Adrenal gland (tissue), 12 donors: ENCODE measurements around the gene FBXL17. TPM values are rescaled to one million over a fixed set of nuclear protein-coding genes. Genes with fewer than 3 reads are reported as not detected.

ENCODE experiments used
- DNase-seq, 7 donors: peaks; one replicate each; pipeline ENCODE4 v3.0.0-alpha.2; 2019 to 2020
- H3K27ac ChIP-seq, 5 donors: fragments of 200-600 bp; sonication (generic) in 4 of 5; 1 replicate in 3 of 5; 2 replicates in 2 of 5; pipeline versions ENCODE4 v1.5.1 to v1.8.0; 2016 to 2020; ENCODE audit warnings: mild to moderate bottlenecking in 1 of 5
- H3K27me3 ChIP-seq: fragments of 200-600 bp; 2 replicates; pipeline ENCODE4 v1.8.0; 2021
- H3K36me3 ChIP-seq, 2 donors: fragments of 200-600 bp; replicated peaks in 1 of 2; 1 replicate in 1 of 2; 2 replicates in 1 of 2; pipeline versions ENCODE4 v1.5.1 to v1.8.0; 2018 to 2022
- H3K4me1 ChIP-seq, 2 donors: fragments of 200-600 bp; replicated peaks in 1 of 2; 1 replicate in 1 of 2; 2 replicates in 1 of 2; pipeline versions ENCODE4 v1.5.1 to v1.8.0; 2018 to 2021
- H3K4me3 ChIP-seq, 4 donors: fragments of 200-600 bp; sonication (generic) in 3 of 4; one replicate each; pipeline ENCODE4 v1.5.1; 2016 to 2018
- H3K9me3 ChIP-seq, 3 donors: fragments of 200-600 bp; sonication (generic) in 1 of 3; replicated peaks in 1 of 3; 1 replicate in 2 of 3; 2 replicates in 1 of 3; pipeline versions ENCODE4 v1.5.1 to v1.8.0; 2016 to 2021
- CTCF ChIP-seq, 6 experiments: fragments of 450-650 bp in 4 of 6; fragments of 200-600 bp in 2 of 6; sonication (generic) in 1 of 6; IDR thresholded peaks; 1 replicate in 5 of 6; 2 replicates in 1 of 6; pipeline versions ENCODE4 v1.5.1 to v1.8.0; 2016 to 2021; ENCODE audit warnings: antibody characterized with exemption in 6 of 6, mild to moderate bottlenecking in 2 of 6, moderate library complexity in 1 of 6
- POLR2A ChIP-seq, 2 donors: fragments of 450-650 bp; IDR thresholded peaks; one replicate each; pipeline ENCODE4 v1.6.1; 2017; ENCODE audit warnings: antibody characterized with exemption in 2 of 2, mild to moderate bottlenecking in 2 of 2, moderate library complexity in 1 of 2
- WGBS, 4 donors: extraction: QIAGEN DNeasy Blood & Tissue Kit in 2 of 4; methylation state at CpG; one replicate each; pipeline versions ENCODE4 v1.1.5 to v1.1.7; 2013 to 2017; 5-methylcytosine and 5-hydroxymethylcytosine counted together
- intact Hi-C, 2 donors: fragments of 100-400 bp; cut with DNase I; formaldehyde crosslinking; loops; one replicate each; pipeline versions ENCODE4 v1.14.1 to v1.15.0; 2022 to 2023
- polyA plus RNA-seq, 3 donors: library from polyadenylated mRNA; stranded (reverse); fragments of 200-250 nt in 2 of 3; fragments of 350-450 nt in 1 of 3; fragmentation: Illumina TruSeq in 1 of 3; extraction: RNeasy Lipid Tissue Mini Kit (QIAGEN cat#74804) in 1 of 3; gene quantifications; one replicate each; pipeline ENCODE4 v1.2.3, GENCODE V29; 2013 to 2014
- total RNA-seq, 9 donors: library from RNA; depleted of rRNA in 4 of 9; stranded (reverse); fragments of >200 nt in 4 of 9; fragments of 120-200 nt in 1 of 9; fragmentation: NEBNext Ultra II Directional in 1 of 9; extraction: Animal tissue kit (Norgen Biotek cat#: 25700) in 1 of 9; gene quantifications; one replicate each; pipeline versions ENCODE4 v1.1.0 to v1.2.4, GENCODE V29; 2013 to 2023
- donor health status: healthy with polysubstance abuse.
- donor health status: Bipolar disorder and iron deficiency.
- donor health status: DM: yes; HTN: yes; CAD: no.
- donor health status: DM: no; HTN: no; CAD: no.
- donor health status: DM: no; HTN: no; CAD: no.
- donor health status: DM: yes; HTN: yes; CAD: no.

FBXL17 gene
- total and polyA plus RNA-seq, 12 donors = 4.4 to 29.4 (median 21.3) TPM

GRCh38 chr5:108420755-108421154 lies 38.9 kb upstream of the FBXL17 start:
- no peak overlapping the region for H3K4me3 ChIP-seq
- intact Hi-C loops = no loop called here
- H3K36me3 ChIP-seq = no peaks in the 10 kb centered on the region
- no peaks in the 10 kb centered on the region for H3K4me1 ChIP-seq
- H3K9me3 ChIP-seq = no peaks in the 10 kb centered on the region
- no peaks in the 10 kb centered on the region for H3K27me3 ChIP-seq
- no peak overlapping the region for H3K27ac ChIP-seq
- WGBS, 4 donors = 48 to 96% (median 83%) methylated on average over 1 of the region's 1 CpG
- DNase-seq = no peak
- no peak for TF ChIP-seq POLR2A (IDR thresholded peaks at IDR 0.05)
- no peak for TF ChIP-seq CTCF (IDR thresholded peaks at IDR 0.05)

- Histone ChIP-seq H3K4me3 (no peak overlapping the region), H3K9me3 (no peaks in the 10 kb centered on the region), H3K27me3 (no peaks in the 10 kb centered on the region), H3K36me3 (no peaks in the 10 kb centered on the region), H3K27ac (no peak overlapping the region), H3K4me1 (no peaks in the 10 kb centered on the region)
- intact Hi-C loops = no loop called here
- 75 to 94% (median 78%) methylated on average over 5 of the region's 5 CpGs for WGBS, 4 donors
- TF ChIP-seq CTCF (IDR thresholded peaks at IDR 0.05) (no peak), POLR2A (IDR thresholded peaks at IDR 0.05) (no peak)
- no peak for DNase-seq
Measured at GRCh38 chr5:108420158-108420557, 38.3 kb upstream of the FBXL17 start.

GRCh38 chr5:108418197-108418596 lies 36.3 kb upstream of the FBXL17 start:
- Histone ChIP-seq H3K4me1 (no peaks in the 10 kb centered on the region), H3K36me3 (no peaks in the 10 kb centered on the region), H3K4me3 (no peak overlapping the region), H3K27ac (no peak overlapping the region), H3K27me3 (no peaks in the 10 kb centered on the region), H3K9me3 (no peaks in the 10 kb centered on the region)
- 75 to 85% (median 80%) methylated on average over 5 to 8 of the region's 8 CpGs for WGBS, 4 donors
- intact Hi-C loops = no loop called here
- no peak for TF ChIP-seq POLR2A (IDR thresholded peaks at IDR 0.05)
- no peak for TF ChIP-seq CTCF (IDR thresholded peaks at IDR 0.05)
- no peak for DNase-seq

GRCh38 chr5:108417166-108417670 lies 35.3 kb upstream of the FBXL17 start:
- no peaks in the 10 kb centered on the region for H3K9me3 ChIP-seq
- 70 to 80% (median 74%) methylated on average over 5 of the region's 5 CpGs for WGBS, 4 donors
- no peak for DNase-seq
- no peaks in the 10 kb centered on the region for H3K36me3 ChIP-seq
- no peak overlapping the region for H3K4me3 ChIP-seq
- TF ChIP-seq CTCF (IDR thresholded peaks at IDR 0.05) = no peak
- no peak for TF ChIP-seq POLR2A (IDR thresholded peaks at IDR 0.05)
- no peak overlapping the region for H3K27ac ChIP-seq
- no peaks in the 10 kb centered on the region for H3K4me1 ChIP-seq
- intact Hi-C loops = no loop called here
- no peaks in the 10 kb centered on the region for H3K27me3 ChIP-seq
